PC-3 (cell line): Measurements from ENCODE around the gene PRPF6. TPM values are rescaled to one million over a fixed set of nuclear protein-coding genes. Genes with fewer than 3 reads are reported as not detected.

Experiments used
- ATAC-seq: fragments of 200-7000 bp; cut with Tn5 transposase; 2 replicates; pipeline ENCODE4 v1.9.1; 2020; ENCODE audit warnings: mild to moderate bottlenecking, moderate library complexity
- BruUV-seq: library from RNA; stranded (reverse); fragments of 400-500 nt; replicated peaks from 2 replicates; lab custom pipeline; 2021; lab: Mats Ljungman, UMichigan
- CTCF ChIA-PET: fragments of 300-600 bp; sonication (Branson Sonifier 250); formaldehyde crosslinking; loops from one replicate; lab custom pipeline; 2022; ENCODE audit warnings: antibody characterized with exemption; lab: Charles Lee
- POLR2A ChIA-PET: fragments of 300-600 bp; sonication (Branson Sonifier 250); formaldehyde crosslinking; loops from one replicate; lab custom pipeline; 2022; ENCODE audit warnings: antibody characterized with exemption; ENCODE audit not compliant: unreplicated experiment; lab: Charles Lee
- DNase-seq: peaks from one replicate; pipeline ENCODE4 v3.0.0-alpha.2; 2015
- H2AFZ ChIP-seq: fragments of 300-600 bp; sonication (generic); 2 replicates; pipeline ENCODE4 v1.6.0; 2016; ENCODE audit warnings: antibody characterized with exemption, low read length
- H3F3A ChIP-seq: fragments of 300-600 bp; sonication (generic); one replicate; pipeline ENCODE4 v1.6.0; 2017; ENCODE audit warnings: antibody characterized with exemption, low read length, control low read depth, mild to moderate bottlenecking; ENCODE audit not compliant: unreplicated experiment
- H3K27ac ChIP-seq: fragments of 300-600 bp; sonication (generic); 2 replicates; pipeline ENCODE4 v1.5.1; 2016; ENCODE audit warnings: mild to moderate bottlenecking, low read length
- H3K27me3 ChIP-seq: fragments of 300-600 bp; sonication (generic); 2 replicates; pipeline ENCODE4 v1.6.1; 2016; ENCODE audit warnings: low read length, mixed read lengths
- H3K36me3 ChIP-seq: fragments of 300-600 bp; sonication (generic); 2 replicates; pipeline ENCODE4 v1.6.1; 2016; ENCODE audit warnings: low read depth, mixed run types, low read length, mixed read lengths
- H3K4me1 ChIP-seq: fragments of 300-600 bp; sonication (generic); 2 replicates; pipeline ENCODE4 v1.5.1; 2016; ENCODE audit warnings: low read length; ENCODE audit not compliant: insufficient read depth
- H3K4me2 ChIP-seq: fragments of 300-600 bp; sonication (generic); 2 replicates; pipeline ENCODE4 v1.6.0; 2016; ENCODE audit warnings: low read length
- H3K4me3 ChIP-seq: fragments of 300-600 bp; sonication (generic); 2 replicates; pipeline ENCODE4 v1.5.1; 2016; ENCODE audit warnings: mild to moderate bottlenecking, low read length, mixed read lengths
- H3K79me2 ChIP-seq: fragments of 300-600 bp; sonication (generic); 2 replicates; pipeline ENCODE4 v1.6.1; 2017; ENCODE audit warnings: low read length, mixed read lengths
- H3K9ac ChIP-seq: fragments of 300-600 bp; sonication (generic); 2 replicates; pipeline ENCODE4 v1.6.0; 2016; ENCODE audit warnings: mild to moderate bottlenecking, low read length
- H3K9me2 ChIP-seq: fragments of 300-600 bp; sonication (generic); replicated peaks from 2 replicates; pipeline ENCODE4 v1.6.1; 2016; ENCODE audit warnings: mixed run types, low read length, mixed read lengths
- H3K9me3 ChIP-seq: fragments of 300-600 bp; sonication (generic); 2 replicates; pipeline ENCODE4 v1.6.1; 2016; ENCODE audit warnings: low read length, mixed read lengths
- H4K20me1 ChIP-seq: fragments of 300-600 bp; sonication (generic); 2 replicates; pipeline ENCODE4 v1.6.1; 2016; ENCODE audit warnings: low read length, mixed read lengths
- EZH2 ChIP-seq: fragments of 300-600 bp; sonication (generic); IDR thresholded peaks from one replicate; pipeline ENCODE4 v1.6.1; 2017; ENCODE audit warnings: antibody characterized with exemption, mild to moderate bottlenecking, low read length; ENCODE audit not compliant: unreplicated experiment
- EZH2phosphoT487 ChIP-seq: fragments of 300-600 bp; sonication (generic); IDR thresholded peaks from 2 replicates; pipeline ENCODE4 v1.6.1; 2018; ENCODE audit warnings: mild to moderate bottlenecking, antibody characterized with exemption, low read length, borderline replicate concordance
- intact Hi-C: fragments of 100-400 bp; cut with micrococcal nuclease; formaldehyde crosslinking; loops from 2 replicates; pipeline ENCODE4 v1.9.0; 2023
- total RNA-seq: library from RNA; depleted of rRNA; stranded (reverse); fragments of >200 nt; gene quantifications from 2 replicates; pipeline ENCODE4 v1.2.3, GENCODE V29; 2014
- TF ChIP-seq, protein P1 (sequence below): fragments of 300-600 bp; sonication (generic); conservative IDR thresholded peaks from 2 replicates; pipeline ENCODE4 v1.5.1; 2017; ENCODE audit warnings: antibody characterized with exemption, low read depth, mild to moderate bottlenecking, low read length

The PRPF6 gene
- total RNA-seq, 1 experiment from 2014 or later = 67.1 TPM

- peaks cover 9% of the 10 kb centered on the region for H3F3A ChIP-seq
- no TSS peak for BruUV-seq
- no peaks in the 10 kb centered on the region for H3K9me3 ChIP-seq
- TF ChIP-seq, protein P1, sequence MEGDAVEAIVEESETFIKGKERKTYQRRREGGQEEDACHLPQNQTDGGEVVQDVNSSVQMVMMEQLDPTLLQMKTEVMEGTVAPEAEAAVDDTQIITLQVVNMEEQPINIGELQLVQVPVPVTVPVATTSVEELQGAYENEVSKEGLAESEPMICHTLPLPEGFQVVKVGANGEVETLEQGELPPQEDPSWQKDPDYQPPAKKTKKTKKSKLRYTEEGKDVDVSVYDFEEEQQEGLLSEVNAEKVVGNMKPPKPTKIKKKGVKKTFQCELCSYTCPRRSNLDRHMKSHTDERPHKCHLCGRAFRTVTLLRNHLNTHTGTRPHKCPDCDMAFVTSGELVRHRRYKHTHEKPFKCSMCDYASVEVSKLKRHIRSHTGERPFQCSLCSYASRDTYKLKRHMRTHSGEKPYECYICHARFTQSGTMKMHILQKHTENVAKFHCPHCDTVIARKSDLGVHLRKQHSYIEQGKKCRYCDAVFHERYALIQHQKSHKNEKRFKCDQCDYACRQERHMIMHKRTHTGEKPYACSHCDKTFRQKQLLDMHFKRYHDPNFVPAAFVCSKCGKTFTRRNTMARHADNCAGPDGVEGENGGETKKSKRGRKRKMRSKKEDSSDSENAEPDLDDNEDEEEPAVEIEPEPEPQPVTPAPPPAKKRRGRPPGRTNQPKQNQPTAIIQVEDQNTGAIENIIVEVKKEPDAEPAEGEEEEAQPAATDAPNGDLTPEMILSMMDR = no peak
- TF ChIP-seq EZH2phosphoT487 = no peak
- no peak for TF ChIP-seq EZH2
- no peak overlapping the region for H3K4me2 ChIP-seq
- DNase-seq (no peak), ATAC-seq (no peak)
- no peak overlapping the region for H3K4me3 ChIP-seq
- H3K9ac ChIP-seq = no peak overlapping the region
- peaks cover 45% of the 10 kb centered on the region for H3K79me2 ChIP-seq
- no peak overlapping the region for H3K27ac ChIP-seq
- intact Hi-C loops = no loop called here
- H3K36me3 ChIP-seq = peaks cover 19% of the 10 kb centered on the region
- CTCF ChIA-PET = no interaction called here
- POLR2A ChIA-PET = no interaction called here
- peaks cover 14% of the 10 kb centered on the region for H3K4me1 ChIP-seq
- H4K20me1 ChIP-seq = peaks cover 49% of the 10 kb centered on the region
- H3K9me2 ChIP-seq = no peaks in the 10 kb centered on the region
- no peak overlapping the region for H2AFZ ChIP-seq
- H3K27me3 ChIP-seq = no peaks in the 10 kb centered on the region
Observed at GRCh38 chr20:63945031-63945658, 35.8 kb upstream of the PRPF6 start.

DNA sequence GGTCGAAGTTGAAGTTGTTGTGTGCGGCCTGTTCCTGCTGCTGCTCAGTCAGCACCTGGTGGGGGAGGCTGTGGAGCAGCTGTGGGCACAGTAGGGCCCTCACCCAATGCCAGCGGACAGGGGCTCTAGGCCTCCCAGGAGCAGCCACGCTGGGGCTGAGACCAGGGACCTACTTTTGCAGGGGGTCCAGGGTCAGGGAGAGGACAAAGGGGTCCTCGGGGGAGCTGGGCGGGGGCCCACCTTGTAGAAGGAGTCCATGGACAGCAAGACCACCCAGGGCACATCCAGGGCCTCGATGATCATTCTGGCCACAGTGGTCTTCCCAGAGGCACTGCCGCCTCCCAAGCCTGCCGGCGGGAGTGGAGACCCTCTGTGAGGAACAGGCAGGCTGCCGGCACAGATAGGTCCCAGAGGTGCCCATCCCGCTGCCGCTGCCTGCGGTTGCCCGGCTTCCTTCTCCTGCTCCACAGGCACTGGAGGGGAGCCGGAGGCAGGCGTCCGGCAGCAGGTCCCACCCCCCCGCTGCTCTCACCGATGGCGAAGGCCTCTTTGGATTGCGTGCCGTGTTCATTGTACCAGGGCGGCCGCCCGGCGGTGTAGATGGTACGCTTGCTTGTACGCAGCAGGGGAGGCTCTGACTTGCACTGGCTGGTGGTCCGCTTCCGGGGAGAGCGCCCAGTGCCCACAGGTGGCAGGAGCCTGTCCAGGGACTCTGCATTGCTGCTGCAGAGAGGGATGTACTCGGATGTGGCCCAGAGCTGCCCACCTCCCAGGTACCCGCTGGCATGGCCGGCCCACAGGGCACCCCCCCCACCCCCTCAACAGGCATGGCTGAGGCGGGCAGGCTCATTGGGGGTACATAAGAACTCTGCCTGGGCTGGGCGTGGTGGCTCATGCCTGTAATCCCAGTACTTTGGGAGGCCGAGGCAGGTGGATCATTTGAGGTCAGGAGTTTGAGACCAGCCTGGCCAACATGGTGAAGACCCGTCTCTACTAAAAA lies 34.7 kb upstream of the PRPF6 start:
- Histone ChIP-seq H3K4me1 (peaks cover 14% of the 10 kb centered on the region), H3K4me2 (no peak overlapping the region), H2AFZ (no peak overlapping the region), H3K9me3 (no peaks in the 10 kb centered on the region), H3K9me2 (no peaks in the 10 kb centered on the region), H4K20me1 (peaks cover 55% of the 10 kb centered on the region), H3K27ac (no peak overlapping the region), H3K9ac (no peak overlapping the region), H3K4me3 (no peak overlapping the region), H3F3A (peaks cover 8% of the 10 kb centered on the region), H3K79me2 (peaks cover 56% of the 10 kb centered on the region), H3K27me3 (no peaks in the 10 kb centered on the region), H3K36me3 (peaks cover 9% of the 10 kb centered on the region)
- no TSS peak for BruUV-seq
- CTCF ChIA-PET = no interaction called here
- POLR2A ChIA-PET = no interaction called here
- intact Hi-C loops = no loop called here
- DNase-seq = no peak
- ATAC-seq = no peak
- no peak for TF ChIP-seq EZH2phosphoT487
- TF ChIP-seq, protein P1 = no peak
- no peak for TF ChIP-seq EZH2
